Activated CD4-positive, alpha-beta T cell treated with anti-CD3 and anti-CD28 coated beads, Interleukin-10, Interleukin-2, amounts not matched to agents 100 ng/mL and 50 ng/mL, durations not matched to agents 16 hours and 8 hours (primary cell): ENCODE data around the gene SYNGR3.
A peak's percentile ranks its signal among the peaks of the same experiment; 100 is the strongest.
"Not testable (repeated sequence)": the region's sequence is repeated elsewhere in the genome, so short reads cannot be mapped to it uniquely, and the experiment has no call there.

Source experiments
- DNase-seq: peaks from one replicate; pipeline ENCODE4 v3.0.0-alpha.2; 2020

Gene SYNGR3

GRCh38 chr16:2011726-2012125, 22.0 kb downstream of the SYNGR3 start:
- not testable (repeated sequence) for DNase-seq

- no peak for DNase-seq
Observed at GRCh38 chr16:2013527-2013926, 23.8 kb downstream of the SYNGR3 start.

- no peak for DNase-seq
Observed at GRCh38 chr16:2015117-2015946, 25.6 kb downstream of the SYNGR3 start.

- no peak for DNase-seq
Observed at GRCh38 chr16:2015947-2016208, 26.1 kb downstream of the SYNGR3 start.

GRCh38 chr16:2016407-2016922, 26.7 kb downstream of the SYNGR3 start:
- no peak for DNase-seq

GRCh38 chr16:2019518-2019920, 29.7 kb downstream of the SYNGR3 start, which contains the start of gene NPW:
Gene NPW (plus strand): TSS chr16:2019785.
- DNase-seq: no peak

- DNase-seq: no peak
Observed at GRCh38 chr16:2019921-2020831, 30.4 kb downstream of the SYNGR3 start.

- peak; percentile 31 for DNase-seq
Observed at GRCh38 chr16:2022723-2023091, 32.9 kb downstream of the SYNGR3 start.

- DNase-seq: peak; percentile 96
Observed at GRCh38 chr16:2023092-2024031, 33.6 kb downstream of the SYNGR3 start.

GRCh38 chr16:2024032-2024420, 34.3 kb downstream of the SYNGR3 start:
- no peak for DNase-seq

- DNase-seq: no peak
Observed at GRCh38 chr16:2025251-2025650, 35.5 kb downstream of the SYNGR3 start.

GRCh38 chr16:2025878-2026460, 36.2 kb downstream of the SYNGR3 start:
- DNase-seq: no peak

- DNase-seq: no peak
Observed at GRCh38 chr16:2026461-2027023, 36.8 kb downstream of the SYNGR3 start, which contains the start of gene NHERF2. Gene NHERF2 (plus strand): TSS chr16:2026902. CDS start chr16:2027006, 104 bp downstream.

- DNase-seq: no peak
Observed at GRCh38 chr16:2027024-2028010, 37.5 kb downstream of the SYNGR3 start.

GRCh38 chr16:2028146-2028545, 38.4 kb downstream of the SYNGR3 start:
- DNase-seq: no peak

- no peak for DNase-seq
Observed at GRCh38 chr16:2028620-2029220, 39.0 kb downstream of the SYNGR3 start.

GRCh38 chr16:2029350-2029749, 39.6 kb downstream of the SYNGR3 start:
- DNase-seq: no peak

GRCh38 chr16:2030036-2030435, 40.3 kb downstream of the SYNGR3 start:
- no peak for DNase-seq

- no peak for DNase-seq
Observed at GRCh38 chr16:2031081-2031577, 41.4 kb downstream of the SYNGR3 start.
